Measurements from ENCODE around the gene CLEC4F.

CLEC4F gene

DNA sequence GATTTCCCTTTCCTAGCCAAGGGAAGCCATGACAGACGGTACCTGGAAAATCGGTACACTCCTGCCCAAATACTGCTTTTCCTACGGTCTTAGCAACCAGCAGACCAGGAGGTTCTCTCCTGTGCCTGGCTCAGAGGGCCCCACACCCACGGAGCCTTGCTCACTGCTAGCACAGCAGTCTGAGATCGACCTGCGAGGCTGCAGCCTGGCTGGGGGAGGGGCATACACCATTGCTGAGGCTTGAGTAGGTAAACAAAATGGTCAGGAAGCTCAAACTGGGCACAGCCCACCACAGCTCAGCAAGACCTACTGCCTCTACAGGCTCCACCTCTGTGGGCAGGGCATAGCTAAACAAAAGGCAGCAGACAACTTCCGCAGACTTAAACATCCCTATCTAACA lies 22.0 kb upstream of the CLEC4F start:
- no peak overlapping the region for H3K4me3 ChIP-seq (ENCODE audit: insufficient read depth in 1 of 2, low read depth in 1 of 2, low read length in 2 of 2)
- H2AK5ac ChIP-seq (ENCODE audit: low read length, severe bottlenecking), result no peak overlapping the region
- no peaks in the 10 kb centered on the region for H3K36me3 ChIP-seq (ENCODE audit: control insufficient read depth in 1 of 2, insufficient read depth in 2 of 2, low read depth in 1 of 2, low read length in 2 of 2)
- H2BK12ac ChIP-seq (ENCODE audit: low read length in 2 of 2), result no peak overlapping the region
- H3K9me3 ChIP-seq (ENCODE audit: control insufficient read depth, low read length), result no peaks in the 10 kb centered on the region
- H4K8ac ChIP-seq (ENCODE audit: low read length), result peak overlapping the region; percentile 37
- no peaks in the 10 kb centered on the region for H3K79me1 ChIP-seq (replicated peaks; ENCODE audit: low read length, poor library complexity, severe bottlenecking)
- H2BK120ac ChIP-seq (ENCODE audit: low read depth, low read length), result no peak overlapping the region
- H2AFZ ChIP-seq (ENCODE audit: low read depth, low read length), result no peak overlapping the region
- no peak overlapping the region for H3K4ac ChIP-seq (ENCODE audit: low read depth in 1 of 2, low read length in 2 of 2)
- H3K18ac ChIP-seq (ENCODE audit: low read depth in 1 of 2, low read length in 2 of 2), result no peak overlapping the region
- H3K14ac ChIP-seq (ENCODE audit: low read length in 2 of 2), result no peak overlapping the region
- H3K27ac ChIP-seq (ENCODE audit: low read length, poor library complexity, severe bottlenecking), result no peak overlapping the region
- H3K27me3 ChIP-seq (ENCODE audit: control insufficient read depth in 1 of 2, insufficient read depth in 1 of 2, low read length in 2 of 2), result peaks cover 5 to 26% of the 10 kb centered on the region in 2 experiments
- H3K4me1 ChIP-seq (ENCODE audit: control insufficient read depth, insufficient read depth, low read depth, low read length), result no peaks in the 10 kb centered on the region
- no peak for DNase-seq
- no peak overlapping the region for H2BK5ac ChIP-seq (ENCODE audit: low read depth, low read length, poor library complexity, severe bottlenecking)
- H3K4me2 ChIP-seq (ENCODE audit: low read length, poor library complexity, severe bottlenecking), result no peak overlapping the region
- no peak overlapping the region for H3K23ac ChIP-seq (ENCODE audit: low read length in 2 of 2)
- 82% methylated on average over 7 of the region's 7 CpGs for WGBS
- H4K91ac ChIP-seq (ENCODE audit: low read length), result no peak overlapping the region
- H3K9ac ChIP-seq (ENCODE audit: low read length), result no peak overlapping the region
- H2BK15ac ChIP-seq (ENCODE audit: low read depth, poor library complexity, severe bottlenecking), result no peak overlapping the region

DNA sequence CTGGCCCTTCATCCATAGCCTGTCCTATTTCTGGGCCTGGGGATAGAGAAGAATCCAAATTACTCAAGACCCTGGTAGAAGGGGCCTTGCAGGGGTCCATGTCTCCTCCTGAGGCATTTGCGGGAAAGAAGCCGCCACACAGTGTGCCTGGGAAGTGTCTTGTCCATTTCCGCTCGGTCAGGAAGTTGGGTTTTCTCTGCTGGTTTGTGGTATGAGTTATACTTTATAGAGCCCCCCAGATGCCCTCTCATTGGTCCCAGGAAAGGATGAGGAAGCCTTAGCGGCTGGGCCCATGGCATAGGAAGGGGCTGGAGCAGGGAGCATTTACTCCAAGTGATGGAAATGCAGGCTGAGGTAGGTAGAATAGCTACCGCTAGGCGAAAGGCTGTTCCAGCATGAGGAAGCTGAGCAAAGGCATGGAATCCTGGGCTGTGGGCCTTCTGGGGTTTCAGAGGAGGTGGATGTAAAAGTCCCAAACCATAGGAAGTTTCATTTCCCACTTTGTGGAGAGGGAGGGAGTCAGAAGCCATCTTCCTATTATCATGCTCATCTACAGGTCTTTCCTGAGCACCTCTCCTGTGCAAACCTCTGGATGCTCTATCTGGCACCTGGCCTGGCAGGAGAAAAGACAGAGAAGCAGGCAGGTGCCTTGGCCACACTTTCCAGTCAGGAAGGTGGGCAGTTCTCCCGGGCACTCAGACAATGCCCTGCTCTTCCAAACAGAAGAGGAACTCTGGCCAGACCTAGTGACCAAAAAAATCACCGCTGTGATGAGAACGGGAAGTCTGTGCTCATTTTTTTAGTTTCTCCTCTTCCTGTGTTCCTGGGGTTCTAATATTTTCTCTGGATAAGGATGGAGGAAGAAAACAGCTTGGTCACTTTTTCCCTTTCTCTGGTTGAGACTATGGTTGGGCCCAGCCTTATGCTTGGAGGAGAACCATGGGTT lies 17.9 kb upstream of the CLEC4F start:
- Histone ChIP-seq H4K91ac (ENCODE audit: low read length) (no peak overlapping the region), H3K14ac (ENCODE audit: low read length in 2 of 2) (no peak overlapping the region), H2BK120ac (ENCODE audit: low read depth, low read length) (no peak overlapping the region), H3K18ac (ENCODE audit: low read depth in 1 of 2, low read length in 2 of 2) (no peak overlapping the region), H4K8ac (ENCODE audit: low read length) (no peak overlapping the region), H3K36me3 (ENCODE audit: control insufficient read depth in 1 of 2, insufficient read depth in 2 of 2, low read depth in 1 of 2, low read length in 2 of 2) (no peaks in the 10 kb centered on the region), H2AFZ (ENCODE audit: low read depth, low read length) (no peak overlapping the region), H3K4me2 (ENCODE audit: low read length, poor library complexity, severe bottlenecking) (no peak overlapping the region), H3K23ac (ENCODE audit: low read length in 2 of 2) (no peak overlapping the region), H3K9ac (ENCODE audit: low read length) (no peak overlapping the region), H3K27me3 (ENCODE audit: control insufficient read depth in 1 of 2, insufficient read depth in 1 of 2, low read length in 2 of 2) (peaks cover 17 to 60% of the 10 kb centered on the region in 2 experiments), H3K4me1 (ENCODE audit: control insufficient read depth, insufficient read depth, low read depth, low read length) (no peaks in the 10 kb centered on the region), H3K9me3 (ENCODE audit: control insufficient read depth, low read length) (no peaks in the 10 kb centered on the region), H3K27ac (ENCODE audit: low read length, poor library complexity, severe bottlenecking) (no peak overlapping the region), H2BK15ac (ENCODE audit: low read depth, poor library complexity, severe bottlenecking) (no peak overlapping the region), H3K4me3 (ENCODE audit: insufficient read depth in 1 of 2, low read depth in 1 of 2, low read length in 2 of 2) (no peak overlapping the region), H3K4ac (ENCODE audit: low read depth in 1 of 2, low read length in 2 of 2) (no peak overlapping the region), H2BK12ac (ENCODE audit: low read length in 2 of 2) (no peak overlapping the region), H3K79me1 (replicated peaks; ENCODE audit: low read length, poor library complexity, severe bottlenecking) (no peaks in the 10 kb centered on the region), H2AK5ac (ENCODE audit: low read length, severe bottlenecking) (no peak overlapping the region), H2BK5ac (ENCODE audit: low read depth, low read length, poor library complexity, severe bottlenecking) (no peak overlapping the region)
- WGBS, result 87% methylated on average over 10 of the region's 10 CpGs
- DNase-seq, result no peak

DNA sequence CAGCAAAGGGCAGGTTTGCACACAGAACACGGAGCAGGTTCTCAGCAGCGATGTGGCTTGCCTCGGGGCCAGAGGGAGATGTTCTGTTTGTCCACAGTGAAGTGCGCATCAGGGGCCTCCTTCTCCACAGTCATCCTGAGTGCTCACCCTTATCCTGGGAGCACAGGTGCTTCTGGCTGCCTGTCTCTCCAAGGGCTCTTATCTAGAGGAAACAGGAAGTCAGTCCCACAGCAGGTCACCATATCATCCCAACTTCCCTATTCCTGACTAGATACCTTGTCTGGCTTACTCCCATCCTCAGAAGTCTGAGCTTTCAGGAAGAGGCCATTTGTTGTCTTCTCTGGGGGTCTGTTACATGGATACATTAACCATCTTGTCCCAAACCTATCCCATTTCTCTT lies 15.2 kb upstream of the CLEC4F start, which contains the start of gene CD207:
Gene CD207 (minus strand): TSS at position 174 of the 400 bp plus-strand sequence. CDS start 40 bp downstream, at position 134.
- H3K9ac ChIP-seq (ENCODE audit: low read length), result no peak within 1 kb of the TSS
- no peak within 1 kb of the TSS for H2BK120ac ChIP-seq (ENCODE audit: low read depth, low read length)
- H3K27ac ChIP-seq (ENCODE audit: low read length, poor library complexity, severe bottlenecking), result no peak within 1 kb of the TSS
- H2BK15ac ChIP-seq (ENCODE audit: low read depth, poor library complexity, severe bottlenecking), result no peak within 1 kb of the TSS
- no peak within 1 kb of the TSS for H2BK12ac ChIP-seq (ENCODE audit: low read length in 2 of 2)
- H3K4me1 ChIP-seq (ENCODE audit: control insufficient read depth, insufficient read depth, low read depth, low read length), result no peaks in the 10 kb centered on the region
- no peak within 1 kb of the TSS for H3K18ac ChIP-seq (ENCODE audit: low read depth in 1 of 2, low read length in 2 of 2)
- no peak within 1 kb of the TSS for H3K4ac ChIP-seq (ENCODE audit: low read depth in 1 of 2, low read length in 2 of 2)
- H3K36me3 ChIP-seq (ENCODE audit: control insufficient read depth in 1 of 2, insufficient read depth in 2 of 2, low read depth in 1 of 2, low read length in 2 of 2), result no peaks in the 10 kb centered on the region
- no peaks in the 10 kb centered on the region for H3K79me1 ChIP-seq (replicated peaks; ENCODE audit: low read length, poor library complexity, severe bottlenecking)
- DNase-seq, result no peak
- no peaks in the 10 kb centered on the region for H3K9me3 ChIP-seq (ENCODE audit: control insufficient read depth, low read length)
- H2AK5ac ChIP-seq (ENCODE audit: low read length, severe bottlenecking), result no peak within 1 kb of the TSS
- H4K91ac ChIP-seq (ENCODE audit: low read length), result no peak within 1 kb of the TSS
- H3K27me3 ChIP-seq (ENCODE audit: control insufficient read depth in 1 of 2, insufficient read depth in 1 of 2, low read length in 2 of 2), result peaks cover 22 to 65% of the 10 kb centered on the region in 2 experiments
- H3K14ac ChIP-seq (ENCODE audit: low read length in 2 of 2), result no peak within 1 kb of the TSS
- WGBS, result 87% methylated on average over 4 of the region's 4 CpGs
- no peak within 1 kb of the TSS for H4K8ac ChIP-seq (ENCODE audit: low read length)
- no peak within 1 kb of the TSS for H3K23ac ChIP-seq (ENCODE audit: low read length in 2 of 2)
- no peak within 1 kb of the TSS for H2BK5ac ChIP-seq (ENCODE audit: low read depth, low read length, poor library complexity, severe bottlenecking)
- H3K4me3 ChIP-seq (ENCODE audit: insufficient read depth in 1 of 2, low read depth in 1 of 2, low read length in 2 of 2), result no peak within 1 kb of the TSS
- H3K4me2 ChIP-seq (ENCODE audit: low read length, poor library complexity, severe bottlenecking), result no peak within 1 kb of the TSS
- no peak within 1 kb of the TSS for H2AFZ ChIP-seq (ENCODE audit: low read depth, low read length)

GRCh38 chr2:70834881-70835280 lies 14.5 kb upstream of the CLEC4F start:
- Histone ChIP-seq H3K27me3 (ENCODE audit: control insufficient read depth in 1 of 2, insufficient read depth in 1 of 2, low read length in 2 of 2) (peaks cover 30 to 66% of the 10 kb centered on the region in 2 experiments), H2BK5ac (ENCODE audit: low read depth, low read length, poor library complexity, severe bottlenecking) (no peak overlapping the region), H3K27ac (ENCODE audit: low read length, poor library complexity, severe bottlenecking) (no peak overlapping the region), H2BK15ac (ENCODE audit: low read depth, poor library complexity, severe bottlenecking) (no peak overlapping the region), H3K14ac (ENCODE audit: low read length in 2 of 2) (no peak overlapping the region), H3K4me2 (ENCODE audit: low read length, poor library complexity, severe bottlenecking) (no peak overlapping the region), H3K4ac (ENCODE audit: low read depth in 1 of 2, low read length in 2 of 2) (no peak overlapping the region), H3K9ac (ENCODE audit: low read length) (no peak overlapping the region), H3K36me3 (ENCODE audit: control insufficient read depth in 1 of 2, insufficient read depth in 2 of 2, low read depth in 1 of 2, low read length in 2 of 2) (no peaks in the 10 kb centered on the region), H3K4me3 (ENCODE audit: insufficient read depth in 1 of 2, low read depth in 1 of 2, low read length in 2 of 2) (no peak overlapping the region), H4K8ac (ENCODE audit: low read length) (no peak overlapping the region), H2BK120ac (ENCODE audit: low read depth, low read length) (no peak overlapping the region), H3K4me1 (ENCODE audit: control insufficient read depth, insufficient read depth, low read depth, low read length) (no peaks in the 10 kb centered on the region), H4K91ac (ENCODE audit: low read length) (no peak overlapping the region), H2AK5ac (ENCODE audit: low read length, severe bottlenecking) (no peak overlapping the region), H3K18ac (ENCODE audit: low read depth in 1 of 2, low read length in 2 of 2) (no peak overlapping the region), H3K79me1 (replicated peaks; ENCODE audit: low read length, poor library complexity, severe bottlenecking) (no peaks in the 10 kb centered on the region), H3K9me3 (ENCODE audit: control insufficient read depth, low read length) (no peaks in the 10 kb centered on the region), H3K23ac (ENCODE audit: low read length in 2 of 2) (no peak overlapping the region), H2AFZ (ENCODE audit: low read depth, low read length) (no peak overlapping the region), H2BK12ac (ENCODE audit: low read length in 2 of 2) (no peak overlapping the region)
- WGBS, result 54% methylated on average over 4 of the region's 4 CpGs
- DNase-seq, result no peak
